HepG2 (cell line): ENCODE results near the gene NOVA2. TPM values are rescaled to one million over a fixed set of nuclear protein-coding genes. Genes with fewer than 3 reads are reported as not detected.
A peak's percentile ranks its signal among the peaks of the same experiment; 100 is the strongest.

ENCODE experiments used
- HMGXB3 ChIP-seq: sonication (generic); formaldehyde crosslinking; IDR thresholded peaks from 2 replicates; pipeline ENCODE4 v1.4.0; 2020; ENCODE audit warnings: missing genetic modification reagents, borderline replicate concordance
- NR1H2 ChIP-seq: sonication (generic); formaldehyde crosslinking; IDR thresholded peaks from 2 replicates; pipeline ENCODE4 v1.8.1; 2022; ENCODE audit warnings: low read depth, missing genetic modification reagents, borderline replicate concordance
- ZBTB8A ChIP-seq: sonication (generic); formaldehyde crosslinking; IDR thresholded peaks from 2 replicates; pipeline ENCODE4 v1.4.0; 2020; ENCODE audit warnings: mild to moderate bottlenecking, low read depth, missing genetic modification reagents, borderline replicate concordance
- ZFP62 ChIP-seq: sonication (generic); formaldehyde crosslinking; IDR thresholded peaks from 2 replicates; pipeline ENCODE4 v1.4.0; 2020; ENCODE audit warnings: missing genetic modification reagents
- ZHX2 ChIP-seq, 2 experiments: sonication (generic) in 1 of 2; formaldehyde crosslinking in 1 of 2; IDR thresholded peaks; 2 replicates each; pipeline versions ENCODE4 v1.6.1 to v1.9.0; 2014 to 2022; ENCODE audit warnings: antibody characterized with exemption in 1 of 2, borderline replicate concordance in 1 of 2, inconsistent platforms in 1 of 2, low read depth in 1 of 2, missing genetic modification reagents in 1 of 2
- ZNF407 ChIP-seq: sonication (generic); formaldehyde crosslinking; IDR thresholded peaks from one replicate; pipeline ENCODE4 v1.5.1; 2020; ENCODE audit warnings: mild to moderate bottlenecking, missing genetic modification reagents; ENCODE audit errors: not compliant biosample characterization
- ZNF660 ChIP-seq: sonication (generic); formaldehyde crosslinking; IDR thresholded peaks from 2 replicates; pipeline ENCODE4 v1.5.1; 2020; ENCODE audit warnings: mild to moderate bottlenecking, low read depth, missing genetic modification reagents, borderline replicate concordance
- polyA plus RNA-seq, 8 experiments: library from polyadenylated mRNA; depleted of rRNA in 3 of 8; stranded (reverse) in 7 of 8; unstranded in 1 of 8; fragments of >200 nt; fragmentation: Illumina TruSeq in 4 of 8; extraction: Trizol in 4 of 8; gene quantifications; 2 replicates each; pipeline versions ENCODE4 v1.2.1 to v1.2.3, GENCODE V29; 2011 to 2016; ENCODE audit warnings: low read depth in 4 of 8, missing spikeins in 1 of 8, mixed read lengths in 1 of 8; ENCODE audit not compliant: insufficient read depth in 1 of 8
- total RNA-seq, 5 experiments: library from RNA; depleted of rRNA; stranded (reverse); fragments of >200 nt; fragmentation: Illumina TruSeq; extraction: Trizol; gene quantifications; 2 replicates each; pipeline ENCODE4 v1.2.3, GENCODE V29; 2016; ENCODE audit warnings: low read depth in 1 of 5

NOVA2 gene
- total and polyA plus RNA-seq, 2 of the 13 experiments (the other 11 are each of a cell fraction or from before 2014, with no cell fraction given) = not detected

GRCh38 chr19:45927565-45928261 is 46.0 kb downstream of the NOVA2 start (continued):
- TF ChIP-seq HMGXB3 = peak; percentile 74; the same call in 1 of the 2 replicates
- TF ChIP-seq ZFP62 (CRISPR knock-in tag) = no peak
- TF ChIP-seq ZNF407 (CRISPR knock-in tag) = no peak
- no peak for TF ChIP-seq ZBTB8A (CRISPR knock-in tag)
- no peak for TF ChIP-seq NR1H2
- peak; percentile 65 for TF ChIP-seq ZHX2 (IDR thresholded peaks at IDR 0.05; ENCODE audit: low read depth)
- no peak for TF ChIP-seq ZHX2 (CRISPR knock-in tag; IDR thresholded peaks at IDR 0.05; ENCODE audit: borderline replicate concordance)
- no peak for TF ChIP-seq ZNF660
